Kidney tubule cell (primary cell): ENCODE data around the gene KNTC1.
"Not testable (repeated sequence)": the region's sequence is repeated elsewhere in the genome, so short reads cannot be mapped to it uniquely, and the experiment has no call there.

Source experiments
- DNase-seq: peaks from one replicate; pipeline ENCODE4 v3.0.0-alpha.2; 2018; ENCODE audit warnings: low spot score

The KNTC1 gene

DNA sequence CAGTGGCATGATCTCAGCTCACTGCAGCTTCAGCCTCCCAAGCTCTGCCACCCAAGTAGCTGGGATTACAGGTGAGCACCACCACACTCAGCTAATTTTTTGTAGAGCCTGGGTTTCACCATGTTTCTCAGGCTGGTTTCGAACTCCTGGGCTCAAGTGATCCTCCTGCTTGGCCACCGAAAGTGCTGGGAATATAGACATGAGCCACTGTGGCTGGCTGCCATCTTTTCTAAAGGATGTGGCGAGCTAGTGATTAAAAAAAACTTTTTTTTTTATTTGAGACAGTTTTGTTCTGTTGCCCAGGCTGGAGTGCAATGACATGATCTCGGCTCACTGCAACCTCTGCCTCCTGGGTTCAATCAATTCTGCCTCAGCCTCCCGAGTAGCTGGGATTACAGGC lies 39.8 kb downstream of the KNTC1 start:
- not testable (repeated sequence) for DNase-seq

DNA sequence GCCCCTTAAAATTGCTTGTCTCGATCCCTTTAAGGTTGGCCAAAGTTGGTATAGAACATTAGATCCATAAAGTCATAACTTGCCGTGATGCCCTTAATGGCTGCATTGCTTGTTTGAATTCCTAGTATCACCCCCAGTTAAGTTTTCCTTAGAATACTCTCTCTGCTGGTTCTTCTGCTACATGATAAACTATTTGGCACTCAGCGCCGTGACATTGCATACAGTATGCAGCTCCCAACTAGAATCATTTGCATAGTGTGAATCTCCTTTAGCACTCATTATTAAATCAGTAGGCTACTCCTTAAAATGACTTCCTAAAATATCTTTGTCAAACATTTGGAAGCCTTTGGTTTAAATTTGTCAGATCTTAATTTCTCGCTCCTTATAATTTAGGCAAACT lies 42.2 kb downstream of the KNTC1 start:
- DNase-seq = no peak

DNA sequence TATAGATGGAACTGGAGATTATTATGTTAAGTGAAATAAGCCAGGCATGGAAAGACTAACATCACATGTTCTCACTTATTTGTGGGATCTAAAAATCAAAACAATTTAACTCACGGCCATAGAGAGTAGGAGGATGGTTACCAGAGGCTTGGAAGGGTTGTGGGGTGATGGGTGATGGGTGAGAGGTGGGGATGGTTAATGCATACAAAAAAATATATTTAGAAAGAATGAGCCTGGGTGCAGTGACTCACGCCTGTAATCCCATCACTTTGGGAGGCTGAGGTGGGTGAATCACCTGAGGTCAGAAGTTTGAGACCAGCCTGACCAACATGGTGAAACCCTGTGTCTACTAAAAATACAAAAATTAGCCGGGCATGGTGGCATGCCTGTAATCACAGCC lies 43.0 kb downstream of the KNTC1 start:
- DNase-seq = peak; percentile 40

DNA sequence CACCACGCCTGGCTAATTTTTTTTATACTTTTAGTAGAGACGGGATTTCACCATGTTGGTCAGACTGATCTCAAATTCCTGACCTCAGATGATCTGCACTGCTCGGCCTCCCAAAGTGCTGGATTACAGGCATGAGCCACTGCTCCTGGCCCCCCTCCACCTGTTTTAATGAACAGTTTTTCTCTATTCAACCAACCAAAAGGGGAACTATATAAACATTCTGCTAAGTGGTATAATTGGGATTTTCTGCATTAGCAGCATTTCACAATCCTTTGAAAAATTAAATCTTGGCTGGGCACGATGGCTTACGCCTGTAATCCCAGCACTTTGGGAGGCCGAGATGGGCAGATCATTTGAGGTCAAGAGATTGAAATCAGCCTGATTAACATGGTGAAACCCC lies 44.8 kb downstream of the KNTC1 start:
- no peak for DNase-seq

DNA sequence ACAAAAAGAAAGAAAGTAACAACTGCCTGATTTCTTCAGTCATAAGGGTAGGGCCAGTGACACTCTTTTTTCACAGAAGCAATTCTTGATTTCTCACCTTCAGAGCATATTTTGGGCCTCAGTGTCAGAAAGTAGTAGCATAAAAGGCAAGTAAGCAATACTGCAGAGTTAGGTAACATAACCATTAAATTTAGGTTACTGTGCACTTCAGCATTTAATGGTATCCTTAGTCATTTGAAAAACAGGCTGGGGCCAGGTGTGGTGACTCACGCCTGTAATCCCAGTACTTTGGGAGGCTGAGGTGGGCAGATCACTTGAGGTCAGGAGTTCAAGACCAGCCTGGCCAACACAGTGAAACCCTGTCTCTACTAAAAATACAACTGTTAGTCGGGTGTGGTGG lies 56.2 kb downstream of the KNTC1 start:
- DNase-seq = not testable (repeated sequence)

DNA sequence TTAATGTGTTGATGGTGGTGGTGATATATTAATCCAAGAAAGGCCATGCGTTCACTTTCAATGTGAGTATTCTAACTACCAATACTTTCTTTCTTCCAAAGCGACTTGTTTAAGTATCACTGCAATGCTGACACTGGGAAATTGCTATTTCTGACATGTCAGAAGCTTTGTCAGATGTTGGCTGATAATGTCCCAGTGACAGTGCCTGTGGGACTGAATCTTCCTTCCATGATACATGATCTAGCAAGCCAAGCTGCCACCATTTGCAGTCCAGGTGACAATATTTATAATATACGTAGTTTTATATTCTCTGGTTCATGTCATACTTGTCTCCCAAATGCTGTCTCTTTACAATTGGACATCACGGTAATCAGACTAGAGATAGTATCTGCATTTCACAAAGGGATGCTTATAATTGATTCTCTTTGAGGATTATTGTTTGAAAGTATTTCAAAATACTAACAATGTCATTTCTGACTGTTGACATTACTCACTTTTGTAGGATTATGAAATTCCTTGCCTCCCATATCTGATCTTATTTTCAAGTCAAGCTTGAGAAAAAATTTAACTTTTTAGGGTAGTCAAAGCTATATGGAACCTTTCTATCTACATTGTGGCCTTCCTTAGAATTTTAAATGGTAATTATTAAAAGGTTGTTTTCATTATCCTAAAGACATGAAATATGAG lies 57.3 kb downstream of the KNTC1 start:
- DNase-seq = no peak

DNA sequence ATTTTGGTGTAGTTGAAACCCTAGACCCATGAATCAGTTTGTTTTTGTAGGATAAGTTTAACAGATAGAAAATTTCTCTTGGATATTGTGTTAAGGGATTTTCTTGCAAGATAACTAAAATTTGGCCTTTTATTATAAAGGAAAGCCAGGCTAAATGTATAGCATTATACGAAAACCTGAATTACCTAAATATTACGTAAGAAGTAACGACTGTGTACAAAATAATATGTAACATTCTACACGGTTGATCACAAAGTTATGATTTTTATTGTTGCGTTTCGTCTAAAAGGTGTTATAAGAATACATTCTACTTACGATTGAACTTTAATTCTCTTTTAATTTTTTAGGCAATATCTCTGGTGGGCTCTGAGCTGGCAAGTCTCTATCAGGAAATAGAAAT lies 63.9 kb downstream of the KNTC1 start:
- DNase-seq = no peak

DNA sequence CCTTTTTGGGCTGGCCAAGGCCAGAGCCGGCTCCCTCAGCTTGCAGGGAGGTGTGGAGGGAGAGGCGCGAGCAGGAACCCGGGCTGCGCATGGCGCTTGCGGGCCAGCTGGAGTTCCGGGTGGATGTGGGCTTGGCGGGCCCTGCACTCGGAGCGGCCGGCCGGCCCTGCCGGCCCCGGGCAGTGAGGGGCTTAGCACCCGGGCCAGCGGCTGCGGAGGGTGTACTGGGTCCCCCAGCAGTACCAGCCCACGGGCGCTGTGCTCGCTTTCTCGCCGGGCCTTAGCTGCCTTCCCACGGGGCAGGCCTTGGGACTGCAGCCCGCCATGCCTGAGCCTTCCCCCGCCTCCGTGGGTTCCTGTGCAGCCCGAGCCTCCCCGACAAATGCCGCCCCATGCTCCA lies 64.9 kb downstream of the KNTC1 start:
- not testable (repeated sequence) for DNase-seq

DNA sequence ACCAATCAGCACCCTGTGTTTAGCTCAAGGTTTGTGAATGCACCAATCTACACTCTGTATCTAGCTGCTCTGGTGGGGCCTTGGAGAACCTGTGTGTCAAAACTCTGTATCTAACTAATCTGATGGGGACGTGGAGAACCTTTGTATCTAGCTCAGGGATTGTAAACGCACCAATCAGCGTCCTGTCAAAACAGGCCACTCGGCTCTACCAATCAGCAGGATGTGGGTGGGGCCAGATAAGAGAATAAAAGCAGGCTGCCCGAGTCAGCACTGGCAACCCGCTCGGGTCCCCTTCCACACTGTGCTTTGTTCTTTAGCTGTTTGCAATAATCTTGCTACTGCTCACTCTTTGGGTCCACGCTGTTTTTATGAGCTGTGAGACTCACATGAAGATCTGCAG lies 65.5 kb downstream of the KNTC1 start:
- not testable (repeated sequence) for DNase-seq

DNA sequence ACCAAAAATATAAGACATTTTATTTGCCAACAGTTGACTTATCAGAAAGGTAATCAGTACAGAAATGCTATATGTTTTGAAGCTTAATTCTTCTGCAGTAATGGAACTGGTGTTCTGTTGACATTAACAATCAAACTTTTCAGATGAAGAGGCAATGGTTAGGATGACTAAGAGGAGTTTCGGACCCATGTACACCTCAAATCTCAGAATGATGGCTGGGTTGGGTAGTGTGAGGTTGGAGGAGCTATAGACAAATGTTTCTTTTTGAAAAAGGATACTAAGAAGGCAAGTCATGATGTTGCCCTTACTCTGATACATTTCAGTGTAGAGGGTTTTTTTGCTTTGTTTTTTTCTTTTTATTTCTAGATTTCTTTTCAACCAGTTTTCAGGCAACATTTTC lies 66.9 kb downstream of the KNTC1 start:
- no peak for DNase-seq

DNA sequence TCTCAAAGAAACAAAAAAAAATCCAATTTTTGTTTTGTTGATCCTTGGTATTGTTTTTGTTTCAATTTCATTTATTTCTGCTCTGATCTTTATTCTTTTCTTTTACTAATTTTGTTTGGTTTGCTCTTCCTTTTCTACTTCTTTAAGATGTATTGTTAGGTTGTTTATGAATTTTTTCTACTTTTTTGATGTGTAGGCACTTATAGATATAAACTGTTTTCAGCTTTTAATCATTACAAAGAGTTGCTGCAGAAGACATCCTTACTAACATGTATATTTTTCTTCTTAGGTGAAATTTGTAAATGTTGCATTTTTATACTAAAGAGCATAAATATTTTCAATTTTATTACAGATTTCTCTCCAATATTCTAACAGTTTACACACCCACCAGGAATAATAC lies 69.8 kb downstream of the KNTC1 start:
- DNase-seq = no peak

DNA sequence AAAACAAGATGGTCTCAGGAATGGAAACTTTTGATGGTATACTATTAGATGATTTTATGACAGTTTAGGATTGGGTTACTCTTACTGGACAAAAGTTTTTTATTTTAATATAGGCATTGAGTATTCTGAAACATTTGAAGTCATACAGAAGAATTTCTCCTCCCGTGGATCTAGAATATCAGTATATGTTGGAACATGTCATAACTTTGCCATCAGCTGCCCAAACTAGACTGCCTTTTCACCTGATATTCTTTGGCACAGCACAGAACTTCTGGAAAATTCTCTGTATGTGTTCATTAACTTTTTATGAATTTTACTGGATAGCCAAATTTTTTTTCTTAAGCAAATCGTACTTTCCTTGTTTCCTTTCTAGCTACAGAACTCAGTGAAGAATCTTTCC lies 75.4 kb downstream of the KNTC1 start:
- DNase-seq = no peak

DNA sequence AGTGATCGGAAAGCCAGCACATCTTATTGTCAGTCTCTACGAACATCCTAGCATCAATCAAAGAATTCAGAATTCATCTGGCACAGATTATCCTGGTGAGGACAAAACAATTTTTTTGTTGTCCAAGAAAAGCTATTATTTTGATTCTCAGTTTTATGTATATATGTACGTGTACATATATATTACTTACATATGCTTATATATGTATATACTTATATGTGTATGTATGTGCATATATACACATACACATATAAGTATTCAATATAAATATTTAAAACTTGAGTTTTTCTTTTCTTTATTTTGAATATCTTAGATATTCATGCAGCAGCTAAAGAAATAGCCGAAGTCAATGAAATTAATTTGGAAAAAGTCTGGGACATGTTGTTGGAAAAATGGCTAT lies 77.9 kb downstream of the KNTC1 start:
- no peak for DNase-seq

DNA sequence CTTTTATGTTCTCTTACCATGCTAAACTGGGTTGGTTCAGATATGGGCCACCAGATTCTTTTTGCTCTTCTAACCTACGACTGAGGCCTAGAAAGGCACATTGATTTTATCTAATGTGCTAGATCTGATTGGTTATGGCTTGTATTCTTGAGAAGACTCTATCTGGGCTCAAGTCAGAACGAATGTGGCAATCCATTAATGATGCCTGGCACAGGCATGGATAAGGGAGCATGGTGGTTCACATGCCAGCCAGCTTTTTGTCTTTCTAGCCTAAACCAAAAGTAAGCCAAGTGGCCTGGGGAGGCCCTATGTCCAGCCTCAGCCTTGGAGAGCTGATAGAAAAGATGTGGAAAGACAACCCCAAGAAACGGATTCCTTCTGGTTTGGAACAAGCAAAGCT lies 82.7 kb downstream of the KNTC1 start:
- no peak for DNase-seq

DNA sequence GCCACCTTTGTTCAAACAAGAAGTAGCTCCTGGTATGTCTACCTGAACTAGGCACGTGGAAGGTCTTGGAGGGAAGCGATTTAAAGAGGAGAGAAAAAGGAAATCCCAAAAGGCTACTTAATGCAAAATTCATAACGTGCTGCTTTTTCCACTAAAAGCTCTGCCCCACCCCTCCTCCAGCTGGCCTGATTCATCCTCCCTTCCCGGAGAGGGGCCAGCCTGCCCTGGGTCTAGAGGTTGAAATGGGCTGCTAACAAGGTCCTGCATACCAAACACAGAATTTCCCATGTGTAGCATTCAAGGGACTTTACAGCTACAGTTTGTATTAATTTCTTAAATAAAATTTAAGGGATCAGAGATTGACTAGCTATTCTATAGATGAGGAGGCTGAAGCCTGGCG lies 83.2 kb downstream of the KNTC1 start:
- no peak for DNase-seq

DNA sequence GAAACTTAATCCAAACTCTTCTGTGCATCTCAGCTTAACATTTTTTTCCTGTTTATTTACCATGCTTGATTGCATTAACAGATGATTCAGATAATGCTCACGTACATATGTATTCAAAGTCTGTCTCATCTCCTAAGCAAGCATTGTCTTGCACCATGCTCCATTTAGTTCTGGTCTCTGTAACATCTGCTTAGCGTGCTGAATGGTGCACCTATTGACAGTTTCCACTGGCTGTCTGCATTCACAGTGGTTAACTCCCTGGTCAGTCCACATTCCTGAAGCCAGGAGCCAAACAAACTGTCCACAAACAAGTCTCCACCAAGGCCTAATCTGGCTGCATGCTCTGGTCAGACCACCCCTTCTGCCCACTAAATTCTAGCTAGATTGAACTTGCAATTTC lies 83.9 kb downstream of the KNTC1 start:
- DNase-seq = peak; percentile 19

DNA sequence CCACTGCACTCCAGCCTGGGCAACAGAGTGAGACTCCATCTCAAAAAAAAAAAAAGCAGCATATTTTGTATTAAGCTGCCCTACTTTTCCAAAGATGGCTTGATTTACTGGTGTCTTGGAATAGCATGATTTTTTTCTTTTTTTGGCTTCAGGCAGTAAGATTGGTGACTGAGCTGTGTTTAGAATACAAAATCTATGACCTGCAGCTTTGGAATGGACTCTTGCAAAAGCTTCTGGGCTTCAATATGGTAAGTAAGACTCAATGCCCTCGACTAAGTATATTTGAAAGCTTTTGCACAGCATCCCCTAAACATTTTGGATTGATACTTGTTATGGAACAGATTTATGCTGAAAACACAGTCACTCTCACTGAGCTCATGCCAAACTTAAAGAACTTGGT lies 87.8 kb downstream of the KNTC1 start:
- DNase-seq = no peak

DNA sequence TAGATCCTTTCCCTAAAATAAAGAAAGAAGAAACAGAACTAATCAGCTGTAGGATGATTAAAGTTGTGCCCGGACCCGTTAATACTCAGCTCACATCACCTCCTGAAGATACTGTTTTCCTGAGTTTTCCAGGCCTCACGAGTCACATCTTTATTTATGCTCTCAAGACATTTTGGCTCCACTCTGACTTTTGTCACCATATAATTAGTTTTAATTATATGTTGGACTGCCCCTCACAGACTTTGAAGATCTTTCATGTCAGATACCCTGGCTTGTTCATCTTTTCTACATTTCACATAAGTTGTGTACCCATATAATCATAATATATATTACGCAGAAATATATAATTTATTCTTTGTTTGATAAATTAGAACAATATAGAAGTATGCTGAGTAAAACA lies 88.7 kb downstream of the KNTC1 start:
- DNase-seq = no peak

DNA sequence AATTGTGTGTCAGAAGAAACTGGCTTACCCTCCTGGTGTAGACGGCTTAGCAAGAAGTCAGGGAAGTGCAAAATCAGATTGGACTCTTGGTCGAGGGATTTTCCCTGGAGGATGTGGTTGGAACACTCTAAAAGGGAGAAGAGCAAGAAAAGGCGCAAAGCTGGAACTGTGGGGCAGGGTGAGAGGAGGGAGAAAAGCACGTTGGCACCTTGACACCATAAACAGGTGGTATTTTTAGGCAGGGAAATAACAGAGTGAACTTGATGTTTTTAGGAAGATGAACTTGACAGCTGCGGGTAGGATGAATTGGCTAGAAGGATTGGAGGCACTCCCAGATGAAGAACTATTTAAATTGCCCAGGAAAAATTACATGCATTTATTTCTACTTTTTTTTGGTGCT lies 108.4 kb downstream of the KNTC1 start:
- DNase-seq = no peak

DNA sequence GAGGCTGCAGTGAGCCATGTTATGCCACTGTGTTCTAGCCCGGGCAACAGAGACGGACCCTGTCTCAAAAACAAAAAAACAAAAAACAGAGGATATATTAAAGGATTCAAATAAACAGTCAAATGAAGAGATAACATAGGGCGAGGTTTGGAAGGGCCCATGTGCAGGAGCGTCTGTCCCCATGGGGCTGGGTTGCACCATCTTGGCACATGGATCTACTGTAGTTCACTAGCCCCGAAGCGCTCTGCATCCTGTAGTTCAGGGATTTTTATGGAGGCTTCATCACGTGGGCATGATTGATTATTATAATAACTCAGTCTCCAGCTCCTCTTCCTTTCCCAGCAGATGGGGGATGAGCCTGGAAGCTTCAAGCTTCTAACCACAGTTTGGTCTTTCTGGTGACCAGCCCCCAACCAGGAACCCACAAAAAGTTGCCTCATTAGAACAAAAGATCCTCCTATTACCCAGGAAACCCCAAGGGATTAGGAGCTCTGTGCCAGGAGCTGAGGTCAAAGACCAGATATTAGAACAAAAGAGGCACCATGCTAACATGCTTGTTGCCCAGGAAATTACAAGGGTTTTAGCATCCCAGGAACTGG lies 116.3 kb downstream of the KNTC1 start:
- DNase-seq = no peak

DNA sequence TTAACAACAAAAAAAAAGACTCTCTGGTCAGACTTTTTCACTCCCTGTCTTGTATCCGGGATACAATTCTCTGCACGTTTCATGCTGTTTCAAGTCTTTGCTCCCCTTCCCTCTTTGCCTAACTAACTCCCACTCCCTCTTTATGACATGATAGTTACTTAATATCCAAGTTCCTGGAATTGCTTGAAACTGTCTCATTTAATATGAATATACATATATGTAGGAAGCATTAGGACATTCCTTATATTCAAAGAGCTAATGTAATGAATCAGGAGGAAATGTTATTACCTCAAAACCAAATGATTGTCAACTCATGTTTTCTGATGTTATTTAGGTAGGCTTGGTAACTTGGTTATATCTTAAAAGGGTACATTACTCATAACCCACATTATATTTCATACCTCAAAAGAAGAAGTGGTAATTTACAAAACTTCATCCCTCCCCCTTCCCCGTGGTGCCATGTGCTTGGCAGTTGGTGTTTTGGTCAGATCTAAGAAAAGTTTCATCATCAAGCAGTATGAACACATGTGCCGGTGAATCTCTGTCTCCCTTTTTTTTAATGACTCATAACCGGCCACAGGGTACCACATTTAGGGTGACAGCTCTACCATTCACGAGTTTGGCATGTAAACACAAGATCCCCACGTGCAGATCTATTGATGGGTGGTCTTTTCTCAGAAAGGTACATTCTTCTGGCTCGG lies 119.6 kb downstream of the KNTC1 start:
- DNase-seq = no peak

DNA sequence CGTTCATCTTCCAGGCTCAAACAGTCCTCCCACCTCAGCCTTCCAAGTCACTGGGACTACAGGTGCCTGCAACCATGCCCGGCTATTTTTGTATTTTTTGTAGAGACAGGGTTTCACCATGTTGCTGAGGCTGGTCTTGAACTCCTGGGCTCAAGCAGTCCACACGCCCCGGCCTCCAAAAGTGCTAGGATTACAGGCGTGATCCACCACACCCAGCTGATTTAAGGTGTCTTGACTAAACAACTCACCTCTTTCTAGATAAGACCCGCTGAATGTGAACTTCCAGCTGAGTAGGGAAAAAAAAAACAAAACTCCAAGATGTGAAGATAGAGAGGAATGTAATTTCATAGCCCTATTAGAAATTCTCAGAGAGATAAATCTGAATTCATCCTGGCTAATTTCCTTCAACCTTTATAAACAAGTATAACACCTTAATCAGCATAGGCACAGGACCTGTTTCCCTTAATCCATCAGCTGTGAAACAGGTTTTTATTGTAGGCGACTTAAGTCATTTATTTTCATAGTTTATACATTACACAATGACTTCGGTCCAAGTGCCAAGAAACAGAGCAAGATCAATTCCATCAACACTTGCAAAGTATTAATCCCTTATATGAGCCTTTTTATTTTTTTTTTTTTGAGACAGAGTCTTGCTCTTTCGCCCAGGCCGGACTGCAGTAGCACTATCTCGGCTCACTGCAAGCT lies 124.6 kb downstream of the KNTC1 start:
- no peak for DNase-seq

DNA sequence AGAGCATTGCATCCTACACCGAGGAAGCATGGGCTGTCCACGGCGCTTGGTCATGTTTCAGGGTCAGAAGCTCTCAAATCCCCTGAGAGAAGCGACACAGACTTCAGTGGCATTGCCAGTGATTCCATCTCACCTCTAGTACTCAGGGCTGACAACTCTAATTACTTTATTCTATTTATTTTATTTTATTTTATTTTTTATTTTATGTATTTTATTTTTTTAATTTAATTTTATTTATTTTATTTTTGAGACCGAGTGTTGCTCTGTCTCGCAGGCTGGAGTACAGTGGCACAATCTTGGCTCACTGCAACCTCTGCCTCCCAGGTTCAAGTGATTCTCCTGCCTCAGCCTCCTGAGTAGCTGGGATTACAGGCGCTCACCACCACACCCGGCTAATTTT lies 126.2 kb downstream of the KNTC1 start:
- DNase-seq = not testable (repeated sequence)
